ENCODE measurements around the gene RPS6KB2.

Gene RPS6KB2

DNA sequence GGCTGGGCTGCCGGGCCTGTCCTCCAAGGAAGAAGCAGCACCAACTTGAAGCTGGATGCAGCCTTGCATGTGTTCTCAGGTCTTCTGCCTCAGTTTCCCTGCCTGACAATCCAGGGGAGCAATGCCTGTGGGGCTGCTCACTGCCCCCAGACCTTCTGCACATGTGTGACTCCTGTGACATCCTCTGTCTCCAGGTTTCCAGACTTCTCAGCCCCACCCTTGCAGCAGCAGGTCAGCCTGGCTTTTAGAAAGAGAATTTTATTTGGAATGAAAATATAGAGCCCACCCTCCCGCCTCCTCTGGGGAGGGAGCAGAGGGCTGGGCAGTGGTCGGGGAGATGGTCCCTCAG, 9.5 kb downstream of the RPS6KB2 start:
- TF ChIP-seq, protein P1, sequence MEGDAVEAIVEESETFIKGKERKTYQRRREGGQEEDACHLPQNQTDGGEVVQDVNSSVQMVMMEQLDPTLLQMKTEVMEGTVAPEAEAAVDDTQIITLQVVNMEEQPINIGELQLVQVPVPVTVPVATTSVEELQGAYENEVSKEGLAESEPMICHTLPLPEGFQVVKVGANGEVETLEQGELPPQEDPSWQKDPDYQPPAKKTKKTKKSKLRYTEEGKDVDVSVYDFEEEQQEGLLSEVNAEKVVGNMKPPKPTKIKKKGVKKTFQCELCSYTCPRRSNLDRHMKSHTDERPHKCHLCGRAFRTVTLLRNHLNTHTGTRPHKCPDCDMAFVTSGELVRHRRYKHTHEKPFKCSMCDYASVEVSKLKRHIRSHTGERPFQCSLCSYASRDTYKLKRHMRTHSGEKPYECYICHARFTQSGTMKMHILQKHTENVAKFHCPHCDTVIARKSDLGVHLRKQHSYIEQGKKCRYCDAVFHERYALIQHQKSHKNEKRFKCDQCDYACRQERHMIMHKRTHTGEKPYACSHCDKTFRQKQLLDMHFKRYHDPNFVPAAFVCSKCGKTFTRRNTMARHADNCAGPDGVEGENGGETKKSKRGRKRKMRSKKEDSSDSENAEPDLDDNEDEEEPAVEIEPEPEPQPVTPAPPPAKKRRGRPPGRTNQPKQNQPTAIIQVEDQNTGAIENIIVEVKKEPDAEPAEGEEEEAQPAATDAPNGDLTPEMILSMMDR (IDR thresholded peaks at IDR 0.05; ENCODE audit: insufficient read depth, low read length), result no peak
- TF ChIP-seq GABPA (IDR thresholded peaks at IDR 0.05; ENCODE audit: low read depth), result no peak
- no peak for TF ChIP-seq POLR2AphosphoS5 (IDR thresholded peaks at IDR 0.05; ENCODE audit: low read depth)
- TF ChIP-seq SPI1 (IDR thresholded peaks at IDR 0.05; ENCODE audit: borderline replicate concordance, low read depth), result no peak
- TF ChIP-seq, protein P2, sequence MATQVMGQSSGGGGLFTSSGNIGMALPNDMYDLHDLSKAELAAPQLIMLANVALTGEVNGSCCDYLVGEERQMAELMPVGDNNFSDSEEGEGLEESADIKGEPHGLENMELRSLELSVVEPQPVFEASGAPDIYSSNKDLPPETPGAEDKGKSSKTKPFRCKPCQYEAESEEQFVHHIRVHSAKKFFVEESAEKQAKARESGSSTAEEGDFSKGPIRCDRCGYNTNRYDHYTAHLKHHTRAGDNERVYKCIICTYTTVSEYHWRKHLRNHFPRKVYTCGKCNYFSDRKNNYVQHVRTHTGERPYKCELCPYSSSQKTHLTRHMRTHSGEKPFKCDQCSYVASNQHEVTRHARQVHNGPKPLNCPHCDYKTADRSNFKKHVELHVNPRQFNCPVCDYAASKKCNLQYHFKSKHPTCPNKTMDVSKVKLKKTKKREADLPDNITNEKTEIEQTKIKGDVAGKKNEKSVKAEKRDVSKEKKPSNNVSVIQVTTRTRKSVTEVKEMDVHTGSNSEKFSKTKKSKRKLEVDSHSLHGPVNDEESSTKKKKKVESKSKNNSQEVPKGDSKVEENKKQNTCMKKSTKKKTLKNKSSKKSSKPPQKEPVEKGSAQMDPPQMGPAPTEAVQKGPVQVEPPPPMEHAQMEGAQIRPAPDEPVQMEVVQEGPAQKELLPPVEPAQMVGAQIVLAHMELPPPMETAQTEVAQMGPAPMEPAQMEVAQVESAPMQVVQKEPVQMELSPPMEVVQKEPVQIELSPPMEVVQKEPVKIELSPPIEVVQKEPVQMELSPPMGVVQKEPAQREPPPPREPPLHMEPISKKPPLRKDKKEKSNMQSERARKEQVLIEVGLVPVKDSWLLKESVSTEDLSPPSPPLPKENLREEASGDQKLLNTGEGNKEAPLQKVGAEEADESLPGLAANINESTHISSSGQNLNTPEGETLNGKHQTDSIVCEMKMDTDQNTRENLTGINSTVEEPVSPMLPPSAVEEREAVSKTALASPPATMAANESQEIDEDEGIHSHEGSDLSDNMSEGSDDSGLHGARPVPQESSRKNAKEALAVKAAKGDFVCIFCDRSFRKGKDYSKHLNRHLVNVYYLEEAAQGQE (IDR thresholded peaks at IDR 0.05; ENCODE audit: insufficient replicate concordance, low read depth), result no peak
- Histone ChIP-seq H3K4me3 (replicated peaks; ENCODE audit: insufficient read depth, low read length) (peak overlapping the region; percentile 58), H3K27ac (replicated peaks) (peak overlapping the region; percentile 98), H3K27me3 (ENCODE audit: insufficient read depth, poor library complexity, severe bottlenecking) (no peaks in the 10 kb centered on the region)
- DNase-seq (ENCODE audit: low read depth in 1 of 2, low spot score in 1 of 2), result no peak

DNA sequence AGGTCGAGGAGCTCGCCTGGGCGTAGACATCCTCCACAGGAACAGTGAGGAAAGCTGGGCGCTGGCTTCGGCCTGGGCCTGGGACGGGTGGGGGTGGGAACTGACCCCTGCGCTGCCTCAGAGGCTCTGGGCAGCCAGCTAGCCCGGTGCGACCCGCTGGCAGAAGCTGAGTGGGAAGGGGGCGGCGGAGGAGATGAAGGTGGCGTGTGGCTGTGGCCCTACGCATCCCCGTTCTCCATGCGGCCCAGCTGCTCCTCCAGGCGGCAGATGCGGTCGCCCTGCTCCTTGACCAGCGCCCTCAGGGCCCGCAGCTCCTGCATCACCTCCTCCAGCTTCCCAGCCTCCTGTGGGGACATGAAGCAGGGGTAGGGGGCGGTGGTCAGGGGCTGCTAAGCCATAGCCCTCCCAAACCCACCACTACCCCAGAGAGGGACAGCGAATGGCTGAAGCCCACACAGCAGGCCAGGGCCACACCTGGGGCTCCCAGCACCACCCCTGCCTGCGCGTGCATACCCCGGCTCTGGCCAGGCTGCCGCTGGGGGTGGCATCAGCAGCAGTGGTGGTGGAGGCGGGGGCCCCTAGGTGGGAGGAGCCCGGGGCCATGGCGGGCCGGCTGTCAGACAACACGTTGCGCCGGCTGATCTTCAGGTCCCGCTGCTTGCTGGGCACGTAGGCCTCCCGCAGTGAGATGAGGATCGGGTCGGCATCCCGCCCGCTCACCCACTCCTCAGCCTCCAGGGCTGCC, 10.0 kb downstream of the RPS6KB2 start:
- TF ChIP-seq GABPA (IDR thresholded peaks at IDR 0.05; ENCODE audit: low read depth) (no peak), POLR2AphosphoS5 (IDR thresholded peaks at IDR 0.05; ENCODE audit: low read depth) (peak; percentile 70)
- Histone ChIP-seq H3K27ac (replicated peaks) (peak overlapping the region; percentile 98), H3K27me3 (ENCODE audit: insufficient read depth, poor library complexity, severe bottlenecking) (no peaks in the 10 kb centered on the region), H3K4me3 (replicated peaks; ENCODE audit: insufficient read depth, low read length) (peak overlapping the region; percentile 58)
- DNase-seq (ENCODE audit: low read depth in 1 of 2, low spot score in 1 of 2), result peak; percentile 59 to 70

DNA sequence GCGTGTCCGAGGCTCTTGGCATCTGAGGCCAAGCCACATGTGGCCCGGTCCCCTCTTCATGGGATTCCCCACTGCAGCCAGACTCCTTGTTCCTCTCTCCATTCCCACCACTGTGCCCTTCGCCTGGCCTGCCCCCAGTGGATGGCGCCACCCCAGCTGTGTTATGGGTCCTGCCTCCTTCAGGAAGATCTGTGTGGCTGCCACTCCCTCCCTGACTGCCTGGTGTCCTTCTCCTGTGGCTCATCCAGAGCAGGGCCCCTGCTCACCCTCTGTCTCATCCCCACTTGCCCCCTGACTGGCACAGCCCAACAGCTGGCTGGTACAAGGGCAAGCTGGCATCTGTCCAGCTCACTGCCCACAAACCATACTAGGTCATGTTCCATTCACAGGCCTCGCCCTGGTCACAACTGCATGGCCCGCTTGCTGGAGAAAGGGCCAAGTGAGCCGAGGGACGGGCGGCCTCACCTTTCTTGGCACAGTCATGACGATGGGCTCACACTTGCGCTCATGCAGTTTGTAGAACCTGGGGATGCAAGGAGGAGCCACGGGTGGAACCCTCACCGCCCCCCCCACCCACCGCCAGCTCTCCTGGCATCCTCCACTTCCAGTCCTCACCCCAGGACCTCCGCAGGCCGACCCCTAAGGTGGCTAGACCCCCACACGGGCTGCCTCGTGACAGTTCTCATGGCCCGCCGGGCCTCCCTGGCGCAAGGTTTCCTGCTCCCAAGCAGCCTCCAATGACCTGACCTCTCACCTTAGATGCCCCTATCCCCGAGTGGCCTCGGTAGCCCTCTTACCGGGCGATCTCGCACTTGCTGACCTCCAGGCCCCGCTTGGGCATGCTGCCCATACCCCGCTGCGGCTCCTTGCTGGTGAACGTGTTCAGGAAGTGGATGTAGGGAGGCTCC, 11.3 kb downstream of the RPS6KB2 start:
- peak; percentile 47; the same call in 1 of the 2 replicates for TF ChIP-seq POLR2AphosphoS5 (IDR thresholded peaks at IDR 0.05; ENCODE audit: low read depth)
- TF ChIP-seq SPI1 (IDR thresholded peaks at IDR 0.05; ENCODE audit: borderline replicate concordance, low read depth), result no peak
- TF ChIP-seq, protein P1 (IDR thresholded peaks at IDR 0.05; ENCODE audit: insufficient read depth, low read length), result peak; percentile 11
- TF ChIP-seq, protein P2 (IDR thresholded peaks at IDR 0.05; ENCODE audit: insufficient replicate concordance, low read depth), result no peak
- TF ChIP-seq GABPA (IDR thresholded peaks at IDR 0.05; ENCODE audit: low read depth), result no peak
- peak overlapping the region; percentile 58 for H3K4me3 ChIP-seq (replicated peaks; ENCODE audit: insufficient read depth, low read length)
- DNase-seq (ENCODE audit: low read depth in 1 of 2, low spot score in 1 of 2), result peak; percentile 66 to 72
- H3K27ac ChIP-seq (replicated peaks), result no peak overlapping the region; the same call in 1 of the 2 replicates
- no peaks in the 10 kb centered on the region for H3K27me3 ChIP-seq (ENCODE audit: insufficient read depth, poor library complexity, severe bottlenecking)

All from HL-60 (cell line).